ENCODE results near the gene SLC4A5. TPM values are rescaled to one million over a fixed set of nuclear protein-coding genes. Genes with fewer than 3 reads are reported as not detected.
"Not testable (repeated sequence)": the region's sequence is repeated elsewhere in the genome, so short reads cannot be mapped to it uniquely, and the experiment has no call there.

Gene SLC4A5
- total RNA-seq, 2 experiments from 2014 or later = 1.6 to 2.8 TPM

- DNase-seq (no peak), ATAC-seq (no peak)
- Mint-ChIP-seq H3K27me3 (ENCODE audit: low read depth) (no peaks in the 10 kb centered on the region), H3K4me3 (no peak overlapping the region), H3K27ac (no peak overlapping the region), H3K4me1 (ENCODE audit: low read depth) (peaks cover 2% of the 10 kb centered on the region), H3K36me3 (ENCODE audit: low read depth) (no peaks in the 10 kb centered on the region), H3K9me3 (ENCODE audit: insufficient read depth) (no peaks in the 10 kb centered on the region)
- CTCF ChIA-PET = interaction anchor here (0.6 to 4.9 kb wide), 62 partner anchors 8 to 426 kb away, joined by 3 to 121 read pairs (median 4); partner anchors contain the start of genes MOB1A, MRPL53, MTHFD2 and STAMBP
- POLR2A ChIA-PET = interaction anchor here (1.1 kb wide), 1 partner anchor 86 kb away, joined by 4 read pairs; no protein-coding TSS in a partner anchor
Measured at GRCh38 chr2:74249406-74250122, 93.7 kb downstream of the SLC4A5 start.

- no peak overlapping the region for H3K27ac Mint-ChIP-seq
- CTCF ChIA-PET = interaction anchor here (1.7 to 2.1 kb wide), 3 partner anchors 88 to 341 kb away, joined by 4 to 19 read pairs (median 5); no protein-coding TSS in a partner anchor
- H3K4me1 Mint-ChIP-seq (ENCODE audit: low read depth) = peaks cover 2% of the 10 kb centered on the region
- H3K9me3 Mint-ChIP-seq (ENCODE audit: insufficient read depth) = no peaks in the 10 kb centered on the region
- H3K4me3 Mint-ChIP-seq = no peak overlapping the region
- DNase-seq (no peak), ATAC-seq (no peak)
- H3K27me3 Mint-ChIP-seq (ENCODE audit: low read depth) = no peaks in the 10 kb centered on the region
- H3K36me3 Mint-ChIP-seq (ENCODE audit: low read depth) = no peaks in the 10 kb centered on the region
- POLR2A ChIA-PET = no interaction called here
Measured at GRCh38 chr2:74246496-74247195, 96.6 kb downstream of the SLC4A5 start.

GRCh38 chr2:74244286-74244685, 98.9 kb downstream of the SLC4A5 start:
- Mint-ChIP-seq H3K9me3 (ENCODE audit: insufficient read depth) (no peaks in the 10 kb centered on the region), H3K27me3 (ENCODE audit: low read depth) (no peaks in the 10 kb centered on the region), H3K4me1 (ENCODE audit: low read depth) (no peaks in the 10 kb centered on the region), H3K36me3 (ENCODE audit: low read depth) (no peaks in the 10 kb centered on the region), H3K4me3 (no peak overlapping the region), H3K27ac (no peak overlapping the region)
- ChIA-PET POLR2A (no interaction called here), CTCF (no interaction called here)
- ATAC-seq (no peak), DNase-seq (no peak)

GRCh38 chr2:74242354-74243071, 100.7 kb downstream of the SLC4A5 start:
- H3K36me3 Mint-ChIP-seq (ENCODE audit: low read depth) = no peaks in the 10 kb centered on the region
- POLR2A ChIA-PET = no interaction called here
- CTCF ChIA-PET = interaction anchor here (3.1 kb wide), 1 partner anchor 8 kb away, joined by 20 read pairs; no protein-coding TSS in a partner anchor
- H3K4me3 Mint-ChIP-seq = no peak overlapping the region
- H3K4me1 Mint-ChIP-seq (ENCODE audit: low read depth) = no peaks in the 10 kb centered on the region
- H3K27me3 Mint-ChIP-seq (ENCODE audit: low read depth) = no peaks in the 10 kb centered on the region
- DNase-seq (no peak), ATAC-seq (no peak)
- H3K9me3 Mint-ChIP-seq (ENCODE audit: insufficient read depth) = no peaks in the 10 kb centered on the region
- no peak overlapping the region for H3K27ac Mint-ChIP-seq

- no peaks in the 10 kb centered on the region for H3K36me3 Mint-ChIP-seq (ENCODE audit: low read depth)
- H3K4me3 Mint-ChIP-seq = no peak overlapping the region
- H3K27me3 Mint-ChIP-seq (ENCODE audit: low read depth) = no peaks in the 10 kb centered on the region
- no peak overlapping the region for H3K27ac Mint-ChIP-seq
- POLR2A ChIA-PET = no interaction called here
- peaks cover 2% of the 10 kb centered on the region for H3K4me1 Mint-ChIP-seq (ENCODE audit: low read depth)
- CTCF ChIA-PET = interaction anchor here (1.6 to 1.9 kb wide), 2 partner anchors 11 to 96 kb away, joined by 8 to 13 read pairs; no protein-coding TSS in a partner anchor
- ATAC-seq = no peak
- DNase-seq = no peak
- H3K9me3 Mint-ChIP-seq (ENCODE audit: insufficient read depth) = no peaks in the 10 kb centered on the region
Measured at GRCh38 chr2:74239346-74239745, 103.9 kb downstream of the SLC4A5 start.

GRCh38 chr2:74238879-74239278, 104.3 kb downstream of the SLC4A5 start:
- DNase-seq (no peak), ATAC-seq (no peak)
- Mint-ChIP-seq H3K27ac (no peak overlapping the region), H3K27me3 (ENCODE audit: low read depth) (no peaks in the 10 kb centered on the region), H3K36me3 (ENCODE audit: low read depth) (no peaks in the 10 kb centered on the region), H3K9me3 (ENCODE audit: insufficient read depth) (no peaks in the 10 kb centered on the region), H3K4me1 (ENCODE audit: low read depth) (peaks cover 2% of the 10 kb centered on the region), H3K4me3 (no peak overlapping the region)
- POLR2A ChIA-PET = no interaction called here
- CTCF ChIA-PET = interaction anchor here (1.6 to 1.9 kb wide), 2 partner anchors 11 to 96 kb away, joined by 8 to 13 read pairs; no protein-coding TSS in a partner anchor

- DNase-seq (no peak), ATAC-seq (no peak)
- Mint-ChIP-seq H3K4me3 (no peak overlapping the region), H3K27me3 (ENCODE audit: low read depth) (no peaks in the 10 kb centered on the region), H3K36me3 (ENCODE audit: low read depth) (no peaks in the 10 kb centered on the region), H3K4me1 (ENCODE audit: low read depth) (peaks cover 2% of the 10 kb centered on the region), H3K9me3 (ENCODE audit: insufficient read depth) (no peaks in the 10 kb centered on the region), H3K27ac (no peak overlapping the region)
- ChIA-PET POLR2A (no interaction called here), CTCF (interaction anchor here (1.1 to 2.1 kb wide), 2 partner anchors 15 to 100 kb away, joined by 4 to 7 read pairs; no protein-coding TSS in a partner anchor)
Measured at GRCh38 chr2:74235041-74235440, 108.2 kb downstream of the SLC4A5 start.

- DNase-seq = no peak
- no peaks in the 10 kb centered on the region for H3K36me3 Mint-ChIP-seq (ENCODE audit: low read depth)
- H3K27me3 Mint-ChIP-seq (ENCODE audit: low read depth) = no peaks in the 10 kb centered on the region
- CTCF ChIA-PET = interaction anchor here (2.1 kb wide), 1 partner anchor 16 kb away, joined by 7 read pairs; no protein-coding TSS in a partner anchor
- H3K4me1 Mint-ChIP-seq (ENCODE audit: low read depth) = peaks cover 2% of the 10 kb centered on the region
- ATAC-seq = no peak
- no peak overlapping the region for H3K27ac Mint-ChIP-seq
- H3K9me3 Mint-ChIP-seq (ENCODE audit: insufficient read depth) = no peaks in the 10 kb centered on the region
- POLR2A ChIA-PET = no interaction called here
- no peak overlapping the region for H3K4me3 Mint-ChIP-seq
Measured at GRCh38 chr2:74233648-74234047, 109.6 kb downstream of the SLC4A5 start.

GRCh38 chr2:74232426-74232825, 110.8 kb downstream of the SLC4A5 start:
- no peaks in the 10 kb centered on the region for H3K27me3 Mint-ChIP-seq (ENCODE audit: low read depth)
- no peak overlapping the region for H3K27ac Mint-ChIP-seq
- POLR2A ChIA-PET = no interaction called here
- H3K4me3 Mint-ChIP-seq = no peak overlapping the region
- no peak for DNase-seq
- no peaks in the 10 kb centered on the region for H3K9me3 Mint-ChIP-seq (ENCODE audit: insufficient read depth)
- ATAC-seq = no peak
- peaks cover 2% of the 10 kb centered on the region for H3K4me1 Mint-ChIP-seq (ENCODE audit: low read depth)
- no peaks in the 10 kb centered on the region for H3K36me3 Mint-ChIP-seq (ENCODE audit: low read depth)
- CTCF ChIA-PET = no interaction called here

- H3K36me3 Mint-ChIP-seq (ENCODE audit: low read depth); H3K4me1 Mint-ChIP-seq (ENCODE audit: low read depth); H3K4me3 Mint-ChIP-seq; POLR2A ChIA-PET; DNase-seq; ATAC-seq; H3K27ac Mint-ChIP-seq; H3K27me3 Mint-ChIP-seq (ENCODE audit: low read depth); H3K9me3 Mint-ChIP-seq (ENCODE audit: insufficient read depth): not testable (repeated sequence)
- CTCF ChIA-PET = interaction anchor here (1.4 kb wide), 1 partner anchor 20 kb away, joined by 4 read pairs; no protein-coding TSS in a partner anchor
Measured at GRCh38 chr2:74229865-74230264, 113.4 kb downstream of the SLC4A5 start.

GRCh38 chr2:74228772-74229171, 114.4 kb downstream of the SLC4A5 start:
- Mint-ChIP-seq H3K4me3 (no peak overlapping the region), H3K27me3 (ENCODE audit: low read depth) (no peaks in the 10 kb centered on the region), H3K9me3 (ENCODE audit: insufficient read depth) (no peaks in the 10 kb centered on the region), H3K36me3 (ENCODE audit: low read depth) (no peaks in the 10 kb centered on the region), H3K4me1 (ENCODE audit: low read depth) (no peaks in the 10 kb centered on the region), H3K27ac (no peak overlapping the region)
- DNase-seq = no peak
- ATAC-seq = no peak
- ChIA-PET CTCF (interaction anchor here (1.4 to 1.5 kb wide), 2 partner anchors 21 to 107 kb away, joined by 3 to 4 read pairs; no protein-coding TSS in a partner anchor), POLR2A (no interaction called here)

Data from activated CD8-positive, alpha-beta T cell treated with anti-CD3 and anti-CD28 coated beads, Interleukin-2, amount 10 ng/mL, durations not matched to agents 7 days and 5 days (primary cell).